Frontal cortex (tissue), 4 donors: ENCODE results near the gene TNFRSF1A. TPM values are rescaled to one million over a fixed set of nuclear protein-coding genes. Genes with fewer than 3 reads are reported as not detected.
"Not testable (repeated sequence)": the region's sequence is repeated elsewhere in the genome, so short reads cannot be mapped to it uniquely, and the experiment has no call there.

Experiments used
- DNase-seq, 2 donors: peaks; one replicate each; pipeline ENCODE4 v3.0.0; 2012; ENCODE audit warnings: low spot score in 2 of 2
- FAIRE-seq: peaks from 2 replicates; lab custom pipeline; 2012; peaks lifted over from hg19 to GRCh38; lab: Jason Lieb, UNC
- total RNA-seq: library from RNA; depleted of rRNA; stranded (reverse); fragments of >200 nt; gene quantifications from one replicate; pipeline ENCODE4 v1.2.3, GENCODE V29; 2014
- donor health status: control.
- donor health status: control.
- donor health status: control.

The TNFRSF1A gene
- total RNA-seq, 1 donor from 2014 or later, result 4.5 TPM

GRCh38 chr12:6313326-6313940 is 28.4 kb downstream of the TNFRSF1A start:
- no peak for DNase-seq
- no peak for FAIRE-seq

- DNase-seq (no peak), FAIRE-seq (no peak)
These were observed 29.1 kb downstream of the TNFRSF1A start for GRCh38 chr12:6312529-6313325.

- FAIRE-seq (no peak), DNase-seq (no peak)
These were observed 29.9 kb downstream of the TNFRSF1A start for GRCh38 chr12:6311822-6312528.

- FAIRE-seq (no peak), DNase-seq (no peak)
These were observed 30.9 kb downstream of the TNFRSF1A start for GRCh38 chr12:6310771-6311610.

- no peak for DNase-seq
- no peak for FAIRE-seq
These were observed 34.3 kb downstream of the TNFRSF1A start for GRCh38 chr12:6307529-6307928.

GRCh38 chr12:6306599-6307220 is 35.2 kb downstream of the TNFRSF1A start:
- no peak for DNase-seq
- FAIRE-seq, result no peak

GRCh38 chr12:6306151-6306550 is 35.7 kb downstream of the TNFRSF1A start:
- FAIRE-seq, result no peak
- no peak for DNase-seq

- no peak for FAIRE-seq
- DNase-seq, result no peak
These were observed 38.8 kb downstream of the TNFRSF1A start for GRCh38 chr12:6303071-6303470.

GRCh38 chr12:6302621-6303020 is 39.3 kb downstream of the TNFRSF1A start:
- DNase-seq (no peak), FAIRE-seq (no peak)

GRCh38 chr12:6301721-6302120 is 40.2 kb downstream of the TNFRSF1A start:
- no peak for DNase-seq
- no peak for FAIRE-seq

- no peak for FAIRE-seq
- no peak for DNase-seq
These were observed 44.7 kb downstream of the TNFRSF1A start for GRCh38 chr12:6297170-6297569.

GRCh38 chr12:6295094-6295811 is 46.6 kb downstream of the TNFRSF1A start:
- no peak for DNase-seq
- FAIRE-seq, result no peak

- no peak for DNase-seq
- no peak for FAIRE-seq
These were observed 47.5 kb downstream of the TNFRSF1A start for GRCh38 chr12:6294156-6295093.

GRCh38 chr12:6292606-6293005 is 49.3 kb downstream of the TNFRSF1A start:
- DNase-seq (no peak), FAIRE-seq (no peak)

- not testable (repeated sequence) for FAIRE-seq, DNase-seq
These were observed 52.0 kb downstream of the TNFRSF1A start for GRCh38 chr12:6289906-6290305.

GRCh38 chr12:6289081-6289480 is 52.8 kb downstream of the TNFRSF1A start:
- FAIRE-seq, result not testable (repeated sequence)

GRCh38 chr12:6288235-6288634 is 53.6 kb downstream of the TNFRSF1A start:
- DNase-seq (no peak), FAIRE-seq (no peak)

More at GRCh38 chr12:6289081-6289480, 52.8 kb downstream of the TNFRSF1A start:
- DNase-seq, result not testable (repeated sequence)
